GM19239 (cell line): ENCODE results near the gene DSG4.

Experiments
- DNase-seq: peaks from one replicate; pipeline ENCODE4 v3.0.0; 2011; ENCODE audit warnings: low spot score; ENCODE audit not compliant: insufficient read length
- FAIRE-seq: peaks from 2 replicates; lab custom pipeline; 2011; peaks lifted over from hg19 to GRCh38; lab: Jason Lieb, UNC

Gene DSG4

DNA sequence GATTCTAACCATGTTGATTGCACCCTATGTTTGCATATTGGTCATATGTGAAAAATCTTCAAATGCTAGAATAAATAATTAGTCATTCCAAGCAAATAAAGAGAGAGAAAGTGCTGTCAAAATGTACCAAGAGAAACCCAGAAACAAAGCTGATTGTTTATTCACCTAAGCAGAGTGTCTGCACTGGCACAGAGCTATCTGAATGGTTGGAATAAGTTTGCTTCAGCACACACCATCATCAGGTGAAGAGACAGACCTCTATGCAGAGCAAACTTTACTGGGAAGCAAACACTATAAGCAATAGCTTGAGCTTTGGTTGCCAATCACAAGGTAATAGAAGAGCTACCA is 25.4 kb downstream of the DSG4 start:
- no peak for FAIRE-seq
- DNase-seq: no peak

DNA sequence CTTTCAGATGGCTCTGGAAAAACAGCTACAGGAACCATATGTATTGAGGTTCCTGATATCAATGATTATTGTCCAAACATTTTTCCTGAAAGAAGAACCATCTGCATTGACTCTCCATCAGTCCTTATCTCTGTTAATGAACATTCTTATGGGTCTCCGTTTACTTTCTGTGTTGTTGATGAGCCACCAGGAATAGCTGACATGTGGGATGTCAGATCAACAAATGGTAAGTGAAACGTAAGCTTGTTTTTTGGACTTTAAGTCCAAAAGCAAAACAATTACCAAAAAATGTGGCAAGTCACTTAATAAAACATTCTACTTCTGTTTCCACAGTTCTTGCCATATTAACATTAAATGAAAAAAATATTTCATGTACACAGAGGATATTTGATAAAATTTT is 26.8 kb downstream of the DSG4 start:
- FAIRE-seq (no peak), DNase-seq (no peak)

DNA sequence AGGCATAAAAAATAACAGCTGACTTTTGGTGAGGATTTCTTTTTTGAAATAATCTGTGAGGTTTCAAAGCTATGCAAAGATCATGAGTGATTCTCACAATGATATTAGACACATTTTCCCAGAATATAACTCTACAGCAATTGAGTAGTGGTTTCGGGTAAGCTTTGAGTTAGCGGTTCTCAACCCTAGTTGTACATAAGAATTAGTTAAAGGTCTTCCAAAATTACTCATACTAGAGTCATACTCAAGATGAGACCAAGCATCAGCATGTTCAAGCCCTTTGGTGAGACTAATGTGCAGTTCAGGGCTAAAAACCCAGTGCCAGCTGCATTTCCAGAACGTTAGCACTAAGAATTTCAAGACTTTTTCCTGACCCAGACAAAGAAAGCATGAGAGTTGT is 31.1 kb downstream of the DSG4 start:
- DNase-seq (no peak), FAIRE-seq (no peak)

DNA sequence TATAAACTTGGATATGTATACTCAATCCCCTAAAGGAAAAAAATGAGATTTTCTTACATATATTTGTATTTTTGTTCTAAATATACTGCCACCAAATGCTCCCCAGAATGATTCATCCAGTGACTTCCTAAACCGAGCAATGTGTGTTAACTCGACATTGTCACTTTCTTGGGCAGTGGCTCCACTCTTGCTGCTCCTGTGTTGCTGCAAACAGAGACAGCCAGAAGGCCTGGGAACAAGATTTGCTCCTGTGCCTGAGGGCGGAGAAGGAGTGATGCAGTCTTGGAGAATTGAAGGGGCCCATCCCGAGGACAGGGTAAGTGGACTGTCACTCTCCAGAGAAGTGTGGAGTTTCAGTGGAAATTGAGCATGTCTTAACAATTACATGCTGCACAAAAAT is 32.7 kb downstream of the DSG4 start:
- FAIRE-seq (no peak), DNase-seq (no peak)

DNA sequence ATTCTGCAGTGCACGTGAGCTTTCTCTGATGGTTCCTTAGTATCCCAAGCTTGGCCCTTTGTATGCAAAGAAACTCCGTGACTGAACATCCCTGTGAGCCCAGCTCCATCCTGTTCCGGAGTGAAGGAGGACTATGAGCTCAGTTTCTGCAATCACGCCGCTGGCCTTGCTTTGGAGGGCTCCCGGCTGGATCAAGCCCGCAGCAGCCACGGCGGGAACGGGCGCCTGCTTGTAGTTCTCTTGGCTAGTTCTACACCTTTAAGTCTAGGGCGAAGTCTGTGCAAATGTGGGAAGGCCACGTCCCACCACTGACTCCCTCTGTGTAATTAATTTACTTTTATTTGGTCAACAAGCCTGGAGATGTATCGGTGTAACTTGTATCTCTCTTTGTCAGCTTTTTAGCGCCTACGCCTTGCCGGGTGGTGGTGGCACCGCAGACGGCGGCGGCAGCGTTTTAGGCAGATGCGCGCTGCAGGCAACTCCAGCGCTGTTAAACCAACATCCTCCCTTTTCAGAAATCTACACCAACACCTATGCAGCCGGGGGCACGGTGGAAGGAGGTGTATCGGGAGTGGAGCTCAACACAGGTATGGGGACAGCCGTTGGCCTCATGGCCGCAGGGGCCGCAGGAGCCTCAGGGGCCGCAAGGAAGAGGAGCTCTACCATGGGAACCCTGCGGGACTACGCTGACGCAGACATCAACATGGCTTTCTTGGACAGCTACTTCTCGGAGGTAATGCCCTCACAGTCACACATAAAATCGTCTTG is 34.3 kb downstream of the DSG4 start:
- DNase-seq (no peak), FAIRE-seq (no peak)

DNA sequence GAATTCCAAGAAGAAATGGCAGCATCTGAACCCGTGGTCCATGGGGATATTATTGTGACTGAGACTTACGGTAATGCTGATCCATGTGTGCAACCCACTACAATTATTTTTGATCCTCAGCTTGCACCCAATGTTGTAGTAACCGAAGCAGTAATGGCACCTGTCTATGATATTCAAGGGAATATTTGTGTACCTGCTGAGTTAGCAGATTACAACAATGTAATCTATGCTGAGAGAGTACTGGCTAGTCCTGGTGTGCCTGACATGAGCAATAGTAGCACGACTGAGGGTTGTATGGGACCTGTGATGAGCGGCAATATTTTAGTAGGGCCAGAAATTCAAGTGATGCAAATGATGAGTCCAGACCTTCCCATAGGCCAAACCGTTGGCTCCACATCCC is 36.6 kb downstream of the DSG4 start:
- FAIRE-seq: no peak

DNA sequence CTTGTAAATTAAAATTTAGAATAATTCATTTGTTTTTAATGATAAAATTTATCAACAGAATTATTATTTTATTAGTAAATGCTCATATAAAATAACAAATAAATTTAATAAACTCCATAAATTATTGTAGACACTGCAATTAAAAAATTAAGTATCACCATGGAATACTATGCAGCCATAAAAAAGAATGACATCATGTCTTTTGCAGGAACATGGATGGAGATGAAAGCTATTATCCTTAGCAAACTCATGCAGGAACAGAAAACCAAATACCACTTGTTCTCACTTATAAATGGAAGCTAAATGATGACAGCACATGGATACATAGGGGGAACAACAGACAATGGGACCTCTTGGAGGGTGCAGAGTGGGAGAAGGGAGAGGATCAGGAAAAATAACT is 41.3 kb downstream of the DSG4 start:
- FAIRE-seq: no peak
- DNase-seq: no peak

More for the DNA sequence above, 36.6 kb downstream of the DSG4 start:
- no peak for DNase-seq

DNA sequence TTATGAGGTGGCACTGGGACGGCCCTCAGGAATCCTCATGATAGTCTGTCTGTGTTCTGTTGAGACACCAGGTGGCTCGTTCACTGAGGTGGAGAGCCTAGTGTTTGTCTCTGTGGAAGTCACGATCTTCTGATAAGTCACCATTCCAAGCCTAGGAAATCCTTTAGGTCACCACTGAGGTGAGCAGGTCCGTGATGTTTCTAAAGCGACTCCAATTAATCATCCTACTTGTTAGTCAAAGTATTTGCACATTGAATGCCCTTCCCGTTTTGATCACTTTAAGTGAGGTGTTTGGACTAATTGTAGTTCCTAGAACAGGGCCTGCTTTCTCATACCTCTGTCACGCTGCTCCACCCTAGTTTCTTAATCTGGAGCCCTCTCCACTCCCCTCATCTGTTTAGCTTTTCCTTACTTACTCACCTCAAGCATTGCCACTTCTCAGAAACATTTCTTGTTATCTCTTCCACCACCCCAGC is 42.9 kb downstream of the DSG4 start:
- FAIRE-seq (no peak), DNase-seq (no peak)

DNA sequence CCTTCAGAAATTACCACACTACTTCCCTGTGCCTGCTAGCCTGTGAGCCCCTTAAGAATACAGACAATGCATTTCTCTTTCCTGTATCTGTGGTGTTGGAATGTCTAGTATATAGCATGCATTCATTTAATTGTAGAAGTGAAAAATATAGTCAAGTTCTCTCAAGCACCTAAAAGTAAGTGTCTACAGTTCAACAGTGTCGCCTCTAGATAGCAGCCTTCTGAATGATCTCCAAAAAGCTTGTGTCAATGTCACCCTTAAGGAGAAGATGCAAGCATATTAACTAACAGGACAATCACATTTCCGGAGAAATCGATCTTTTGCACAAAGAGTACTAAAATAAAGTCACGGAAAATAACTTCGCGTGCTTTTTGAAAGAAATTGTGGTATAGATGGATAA is 43.5 kb downstream of the DSG4 start:
- DNase-seq (no peak), FAIRE-seq (no peak)

DNA sequence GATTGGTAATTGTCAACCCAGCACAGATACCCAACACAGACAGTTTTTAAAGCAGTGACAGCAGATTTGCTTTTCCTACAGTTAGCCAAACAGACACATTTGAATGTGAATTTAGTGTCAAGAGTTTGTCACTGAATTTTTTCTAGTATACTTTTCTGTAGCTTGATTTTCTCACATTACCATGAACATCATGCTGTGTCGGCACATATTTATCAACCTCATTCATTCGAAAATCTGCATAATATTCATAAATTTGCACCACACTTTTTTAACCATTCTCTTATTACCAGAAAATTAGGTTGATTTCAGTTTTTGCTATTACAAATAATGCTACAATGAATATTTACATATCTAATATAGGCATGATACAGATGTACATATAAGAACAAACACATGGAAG is 43.9 kb downstream of the DSG4 start:
- DNase-seq (no peak), FAIRE-seq (no peak)

DNA sequence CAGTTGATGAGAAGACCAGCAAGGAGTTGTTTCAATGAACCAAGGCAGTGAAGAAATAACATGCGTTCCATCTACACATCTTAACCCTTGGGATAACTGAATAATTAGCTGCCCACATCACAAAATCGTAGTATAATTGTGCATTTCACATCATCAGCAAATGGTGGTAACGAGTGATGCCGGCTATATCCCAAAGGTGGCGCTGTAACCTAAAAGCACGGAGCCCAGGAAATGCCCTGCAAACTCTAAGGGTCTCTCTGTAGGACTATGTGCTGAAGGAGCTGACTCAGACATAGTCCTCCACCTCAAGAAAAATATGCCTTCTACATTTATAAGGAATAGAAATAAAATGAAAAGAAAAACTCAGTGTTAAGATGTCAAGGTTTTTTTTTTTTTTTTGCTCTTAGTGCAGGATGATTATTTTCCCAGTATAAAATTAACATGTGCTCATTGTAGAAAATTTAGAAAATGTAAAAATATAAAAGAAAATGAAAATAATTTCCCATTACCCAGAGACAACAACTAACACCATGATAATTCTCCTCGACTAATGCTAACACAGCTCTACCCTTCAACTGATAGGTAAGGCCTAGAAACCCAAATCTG is 47.9 kb downstream of the DSG4 start:
- peak; percentile 86 for FAIRE-seq
- DNase-seq: no peak

DNA sequence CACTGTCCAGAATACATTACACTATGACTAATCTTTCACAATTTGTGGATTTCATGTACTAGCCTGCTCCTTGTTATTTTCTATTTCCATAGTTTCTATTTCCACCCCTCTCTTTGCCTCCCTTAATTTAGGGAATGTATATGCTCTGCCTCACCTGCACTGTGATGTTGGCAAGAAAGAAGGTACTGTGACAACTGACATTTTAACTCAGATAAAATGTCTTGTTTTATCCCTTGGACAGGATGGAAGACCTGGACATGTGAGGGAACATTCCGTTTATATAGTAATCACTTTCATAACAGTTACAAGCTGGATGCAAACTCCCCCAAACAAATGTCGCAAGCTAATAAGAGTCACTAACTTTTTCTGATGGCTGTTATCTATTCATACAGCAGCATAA is 49.4 kb downstream of the DSG4 start:
- FAIRE-seq (no peak), DNase-seq (no peak)

DNA sequence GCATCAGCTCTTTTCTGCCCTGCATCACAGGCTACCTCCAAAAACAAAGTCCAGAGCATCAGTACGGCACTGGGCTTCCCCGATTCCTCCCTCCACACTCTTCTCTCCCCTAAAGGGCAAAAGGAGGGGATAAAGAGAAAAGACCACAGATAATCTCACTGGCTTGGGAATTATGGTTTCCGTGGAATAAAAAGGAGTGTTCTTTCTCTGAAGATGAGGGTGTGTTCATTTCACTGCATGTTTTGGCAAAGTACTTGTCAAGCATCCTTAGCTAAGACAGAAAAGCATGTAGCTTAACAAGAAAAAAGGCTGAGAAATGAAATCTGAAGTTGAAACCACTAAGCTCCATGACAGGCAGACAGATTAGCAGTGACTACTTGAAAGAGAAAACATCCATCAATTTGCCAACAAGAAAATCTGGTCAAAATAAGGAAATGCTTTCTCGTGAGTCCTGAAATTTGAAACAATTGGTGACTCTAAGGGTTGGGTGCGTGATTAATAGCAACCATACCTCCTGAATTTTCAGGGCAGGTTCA is 50.4 kb downstream of the DSG4 start:
- DNase-seq (no peak), FAIRE-seq (no peak)

DNA sequence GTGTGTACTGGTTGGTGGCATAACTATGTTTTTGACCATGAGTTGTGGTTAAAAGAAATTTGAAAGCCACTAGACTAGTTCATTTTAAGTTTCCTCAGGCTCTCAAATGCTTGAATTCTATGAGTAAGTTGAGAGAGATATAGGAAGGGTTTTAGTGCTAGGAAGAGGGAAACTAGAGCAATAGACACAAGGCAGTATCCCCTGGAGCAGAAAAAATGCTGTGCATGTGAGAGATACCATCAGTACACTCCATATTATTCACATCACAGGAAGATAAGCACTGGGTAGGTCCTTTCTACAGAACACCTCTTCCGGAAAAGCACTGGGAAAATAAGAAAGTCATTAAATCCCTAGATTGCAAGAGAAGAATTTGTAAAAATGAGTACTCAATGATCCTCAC is 51.6 kb downstream of the DSG4 start:
- FAIRE-seq (no peak), DNase-seq (no peak)

DNA sequence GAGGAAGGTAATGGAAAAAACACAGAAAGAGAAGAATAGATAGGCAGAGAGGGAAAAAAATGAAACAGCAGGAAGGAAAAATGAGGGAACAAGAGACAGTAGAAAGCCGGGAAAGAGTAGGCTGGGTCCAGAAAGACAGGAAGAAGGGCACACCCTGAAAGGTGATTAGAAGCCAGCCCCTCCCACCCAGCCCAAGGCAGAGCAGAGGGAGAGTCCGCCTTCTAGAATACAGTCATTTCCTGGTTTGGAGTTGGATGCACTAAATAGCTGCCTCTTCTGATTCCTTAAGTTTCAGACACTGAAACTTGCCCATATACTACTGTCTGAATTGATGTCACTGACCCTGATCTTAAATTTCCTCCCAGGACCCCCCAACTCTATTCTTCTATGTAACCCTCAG is 53.0 kb downstream of the DSG4 start:
- DNase-seq (no peak), FAIRE-seq (no peak)

DNA sequence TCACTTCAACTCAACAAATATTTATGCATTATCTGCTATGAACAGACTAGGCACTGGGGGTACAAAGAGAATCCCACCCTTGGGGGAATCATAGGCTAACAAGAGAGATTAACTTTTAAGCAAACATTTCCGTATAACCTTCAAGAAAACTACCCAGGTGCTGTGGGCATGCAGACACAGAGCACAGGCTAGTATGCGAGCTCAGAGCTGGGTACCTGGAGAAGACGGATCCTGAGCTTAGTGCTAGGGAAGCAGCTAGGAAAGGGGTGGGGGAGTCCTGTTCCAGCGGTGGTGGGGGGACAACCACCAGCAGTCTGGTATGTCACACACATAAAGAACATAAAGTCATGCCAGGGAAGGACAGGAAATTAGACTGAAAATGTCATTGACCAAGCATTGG is 53.5 kb downstream of the DSG4 start:
- no peak for FAIRE-seq
- no peak for DNase-seq

DNA sequence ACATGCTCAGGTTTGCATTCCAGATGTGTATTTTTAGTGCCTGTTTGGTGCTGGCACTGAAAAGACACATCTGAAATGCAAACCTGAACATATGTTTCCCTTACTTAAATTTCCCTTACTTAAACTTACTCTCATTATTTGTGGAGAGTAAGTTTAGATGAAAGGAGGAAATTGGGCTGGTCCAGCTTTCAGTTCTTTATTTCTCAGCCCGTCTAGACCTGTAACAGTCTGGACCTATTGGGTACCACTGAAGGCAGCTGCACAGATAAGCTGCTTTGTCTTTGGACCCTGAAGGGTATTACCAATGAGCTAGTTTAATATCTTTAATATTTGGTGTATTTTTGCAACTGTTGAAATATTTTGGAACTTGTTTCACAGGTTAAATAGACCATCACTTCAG is 54.0 kb downstream of the DSG4 start:
- no peak for DNase-seq

DNA sequence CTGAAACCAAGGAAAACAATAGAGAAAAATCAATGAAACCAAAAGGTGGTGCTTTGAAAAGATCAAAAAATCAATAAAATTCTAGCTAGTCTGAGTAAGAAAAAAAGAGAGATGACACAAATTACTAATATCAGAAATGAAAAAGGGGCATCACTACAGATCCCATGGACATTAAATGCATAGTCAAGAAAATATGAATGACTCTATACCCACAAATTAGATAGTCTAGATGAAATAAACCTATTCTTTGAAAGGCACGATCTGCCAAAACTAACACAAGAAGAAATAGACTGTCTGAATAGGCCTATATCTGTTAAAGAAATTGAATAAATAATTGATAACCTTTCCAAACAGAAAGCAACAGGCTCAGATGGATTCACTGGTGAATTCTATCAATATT is 55.7 kb downstream of the DSG4 start:
- no peak for FAIRE-seq
- DNase-seq: no peak

More for the DNA sequence above, 54.0 kb downstream of the DSG4 start:
- FAIRE-seq: peak; percentile 42

DNA sequence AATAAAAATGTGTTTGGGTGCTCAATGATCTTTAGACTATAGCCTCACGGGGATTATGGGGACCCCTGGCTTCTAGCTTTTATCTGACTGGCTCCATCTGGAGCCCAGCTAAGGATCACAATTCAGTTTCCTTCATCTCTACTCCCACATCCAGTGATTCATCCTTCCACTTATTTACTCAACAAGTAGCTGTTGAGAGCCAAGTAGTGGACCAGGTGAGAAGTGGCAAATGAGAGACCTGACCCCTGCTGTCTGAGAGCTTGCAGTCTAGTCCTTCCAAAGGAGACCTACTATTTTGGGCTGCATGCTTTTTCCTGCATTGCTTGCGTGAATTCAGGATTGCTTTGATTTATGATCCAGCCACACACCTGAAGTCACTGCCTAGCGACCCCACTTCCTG is 60.2 kb downstream of the DSG4 start:
- no peak for FAIRE-seq
- DNase-seq: no peak

DNA sequence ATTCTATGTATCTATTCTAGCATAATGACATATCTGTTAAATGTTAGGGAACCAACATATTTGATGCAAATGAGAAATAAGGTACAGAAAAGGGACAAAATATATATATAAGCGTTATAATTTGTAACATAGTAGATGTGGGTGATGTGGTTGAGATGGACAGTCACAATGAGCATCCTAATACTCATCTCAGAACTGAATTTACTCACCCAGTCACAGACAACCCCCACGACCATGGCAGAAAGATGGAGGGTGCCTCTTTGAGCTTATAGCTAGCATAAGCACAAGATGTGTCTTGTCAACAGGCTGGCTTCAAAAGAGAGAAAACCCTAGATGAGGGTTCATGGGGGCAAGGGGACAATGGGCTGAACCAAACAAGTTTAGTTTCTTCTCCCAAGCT is 61.8 kb downstream of the DSG4 start:
- no peak for DNase-seq
- FAIRE-seq: no peak

DNA sequence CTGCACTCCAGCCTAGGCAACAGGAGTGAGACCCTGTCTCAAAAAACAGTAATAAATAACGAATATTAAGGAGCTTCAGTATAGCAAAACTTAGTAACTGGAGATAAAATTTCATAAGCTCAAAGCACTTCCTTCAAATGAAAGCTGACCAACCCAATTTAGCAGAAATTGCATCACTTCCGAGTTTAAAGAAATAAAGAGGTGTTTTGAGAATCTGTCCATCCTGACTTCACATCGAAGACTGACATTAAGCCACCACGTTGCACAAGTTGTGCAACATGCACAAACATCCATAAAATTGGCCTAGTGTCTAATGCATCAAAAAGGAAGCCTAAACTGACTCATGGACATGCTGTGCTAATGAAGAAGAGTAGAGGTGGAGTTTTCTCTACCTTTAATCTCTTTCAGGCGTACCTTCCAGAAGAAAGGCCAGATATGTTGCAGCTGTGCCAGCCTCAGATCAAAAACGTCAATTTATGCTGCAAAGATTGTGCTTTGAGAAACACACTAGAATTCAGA is 63.3 kb downstream of the DSG4 start:
- FAIRE-seq: no peak
- no peak for DNase-seq

DNA sequence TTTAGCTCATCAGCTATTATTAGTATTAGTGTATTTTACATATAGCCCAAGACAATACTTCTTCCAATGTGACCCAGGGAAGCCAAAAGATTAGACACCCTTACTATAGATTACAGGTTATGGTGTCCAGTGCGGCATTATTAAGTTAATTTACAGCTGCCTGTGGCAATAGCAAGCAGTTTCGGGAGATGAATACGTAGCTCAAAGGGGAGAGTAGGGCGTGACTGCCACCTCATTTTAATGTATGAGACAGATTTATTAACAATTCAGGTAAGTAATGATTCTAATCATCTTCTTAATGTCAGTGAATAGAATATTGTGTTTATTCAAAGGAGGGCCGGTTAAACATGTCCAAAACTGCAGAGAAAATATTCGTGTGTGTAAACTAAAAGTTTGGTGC is 64.2 kb downstream of the DSG4 start:
- no peak for FAIRE-seq

More for the DNA sequence above, 64.2 kb downstream of the DSG4 start:
- DNase-seq: no peak
